Measurements from ENCODE around the gene EIF5A2.

The EIF5A2 gene

DNA sequence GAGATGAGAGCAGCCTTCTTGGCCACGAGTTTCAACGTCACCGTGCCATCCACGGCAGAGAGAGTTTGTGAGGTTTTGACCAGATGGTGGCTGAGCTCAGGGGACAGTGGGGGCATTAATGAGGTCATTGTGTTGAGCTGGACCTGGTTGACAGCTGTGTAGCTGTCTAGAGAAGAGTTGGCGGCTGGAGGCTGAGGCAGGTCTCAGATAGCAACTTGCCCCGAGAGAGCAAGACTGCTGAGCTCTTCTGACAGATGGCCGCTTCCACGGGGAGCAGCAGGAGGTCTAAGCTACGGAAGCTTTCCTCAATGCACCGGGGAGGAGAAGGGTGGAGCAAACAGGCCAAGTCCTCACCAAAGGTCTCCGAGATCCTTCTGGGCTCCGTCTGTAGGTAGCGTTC, 44.8 kb upstream of the EIF5A2 start:
- Histone ChIP-seq H3K9me3 (ENCODE audit: insufficient read depth, low read length, severe bottlenecking) (no peaks in the 10 kb centered on the region), H3K36me3 (ENCODE audit: insufficient read depth, low read length) (no peaks in the 10 kb centered on the region), H2AFZ (ENCODE audit: low read depth, low read length) (no peak overlapping the region), H3K4me2 (ENCODE audit: insufficient read depth, low read length) (no peak overlapping the region), H3K27me3 (ENCODE audit: insufficient read depth, low read length, poor library complexity) (no peaks in the 10 kb centered on the region), H4K20me1 (ENCODE audit: insufficient read depth, low read length) (no peaks in the 10 kb centered on the region), H3K27ac (ENCODE audit: low read length) (no peak overlapping the region), H3K79me2 (ENCODE audit: insufficient read depth, low read length) (no peaks in the 10 kb centered on the region), H3K4me1 (ENCODE audit: insufficient read depth, low read length) (no peaks in the 10 kb centered on the region), H3K9ac (ENCODE audit: low read depth, low read length) (no peak overlapping the region), H3K4me3 (ENCODE audit: low read depth in 1 of 2, low read length in 2 of 2) (no peak overlapping the region)
- TF ChIP-seq, protein P1, sequence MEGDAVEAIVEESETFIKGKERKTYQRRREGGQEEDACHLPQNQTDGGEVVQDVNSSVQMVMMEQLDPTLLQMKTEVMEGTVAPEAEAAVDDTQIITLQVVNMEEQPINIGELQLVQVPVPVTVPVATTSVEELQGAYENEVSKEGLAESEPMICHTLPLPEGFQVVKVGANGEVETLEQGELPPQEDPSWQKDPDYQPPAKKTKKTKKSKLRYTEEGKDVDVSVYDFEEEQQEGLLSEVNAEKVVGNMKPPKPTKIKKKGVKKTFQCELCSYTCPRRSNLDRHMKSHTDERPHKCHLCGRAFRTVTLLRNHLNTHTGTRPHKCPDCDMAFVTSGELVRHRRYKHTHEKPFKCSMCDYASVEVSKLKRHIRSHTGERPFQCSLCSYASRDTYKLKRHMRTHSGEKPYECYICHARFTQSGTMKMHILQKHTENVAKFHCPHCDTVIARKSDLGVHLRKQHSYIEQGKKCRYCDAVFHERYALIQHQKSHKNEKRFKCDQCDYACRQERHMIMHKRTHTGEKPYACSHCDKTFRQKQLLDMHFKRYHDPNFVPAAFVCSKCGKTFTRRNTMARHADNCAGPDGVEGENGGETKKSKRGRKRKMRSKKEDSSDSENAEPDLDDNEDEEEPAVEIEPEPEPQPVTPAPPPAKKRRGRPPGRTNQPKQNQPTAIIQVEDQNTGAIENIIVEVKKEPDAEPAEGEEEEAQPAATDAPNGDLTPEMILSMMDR (IDR thresholded peaks at IDR 0.05; ENCODE audit: borderline replicate concordance, extremely low read depth, low read length, poor library complexity, severe bottlenecking), result no peak
- no peak for TF ChIP-seq EZH2 (IDR thresholded peaks at IDR 0.05; ENCODE audit: borderline replicate concordance, low read depth, low read length, severe bottlenecking)
- DNase-seq, result no peak
- ATAC-seq (ENCODE audit: insufficient read depth, low read depth), result no peak

DNA sequence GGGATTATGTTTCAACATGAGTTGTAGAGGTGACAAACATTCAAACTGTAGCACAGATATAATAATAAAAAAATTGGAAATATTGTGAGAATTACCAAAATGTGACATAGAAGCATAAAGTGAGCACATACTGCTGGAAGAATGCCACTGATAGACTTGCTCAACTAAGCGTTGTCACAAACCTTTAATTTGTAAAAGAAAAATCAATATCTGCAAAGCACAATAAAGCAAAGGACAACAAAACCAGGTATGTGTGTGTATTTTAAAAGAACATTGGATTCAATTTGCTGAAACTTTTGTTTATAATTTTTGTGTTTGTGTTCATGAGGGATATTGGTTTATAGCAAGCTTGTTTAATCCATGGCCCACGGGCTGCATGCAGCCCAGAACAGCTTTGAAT, 40.8 kb upstream of the EIF5A2 start:
- no peaks in the 10 kb centered on the region for H4K20me1 ChIP-seq (ENCODE audit: insufficient read depth, low read length)
- no peak overlapping the region for H3K4me3 ChIP-seq (ENCODE audit: low read depth in 1 of 2, low read length in 2 of 2)
- H3K36me3 ChIP-seq (ENCODE audit: insufficient read depth, low read length), result no peaks in the 10 kb centered on the region
- no peak overlapping the region for H2AFZ ChIP-seq (ENCODE audit: low read depth, low read length)
- no peak overlapping the region for H3K4me2 ChIP-seq (ENCODE audit: insufficient read depth, low read length)
- no peak overlapping the region for H3K27ac ChIP-seq (ENCODE audit: low read length)
- TF ChIP-seq EZH2 (IDR thresholded peaks at IDR 0.05; ENCODE audit: borderline replicate concordance, low read depth, low read length, severe bottlenecking), result no peak
- H3K9me3 ChIP-seq (ENCODE audit: insufficient read depth, low read length, severe bottlenecking), result no peaks in the 10 kb centered on the region
- no peaks in the 10 kb centered on the region for H3K79me2 ChIP-seq (ENCODE audit: insufficient read depth, low read length)
- no peaks in the 10 kb centered on the region for H3K27me3 ChIP-seq (ENCODE audit: insufficient read depth, low read length, poor library complexity)
- H3K4me1 ChIP-seq (ENCODE audit: insufficient read depth, low read length), result no peaks in the 10 kb centered on the region
- ATAC-seq (ENCODE audit: insufficient read depth, low read depth), result no peak
- no peak for DNase-seq
- H3K9ac ChIP-seq (ENCODE audit: low read depth, low read length), result no peak overlapping the region

DNA sequence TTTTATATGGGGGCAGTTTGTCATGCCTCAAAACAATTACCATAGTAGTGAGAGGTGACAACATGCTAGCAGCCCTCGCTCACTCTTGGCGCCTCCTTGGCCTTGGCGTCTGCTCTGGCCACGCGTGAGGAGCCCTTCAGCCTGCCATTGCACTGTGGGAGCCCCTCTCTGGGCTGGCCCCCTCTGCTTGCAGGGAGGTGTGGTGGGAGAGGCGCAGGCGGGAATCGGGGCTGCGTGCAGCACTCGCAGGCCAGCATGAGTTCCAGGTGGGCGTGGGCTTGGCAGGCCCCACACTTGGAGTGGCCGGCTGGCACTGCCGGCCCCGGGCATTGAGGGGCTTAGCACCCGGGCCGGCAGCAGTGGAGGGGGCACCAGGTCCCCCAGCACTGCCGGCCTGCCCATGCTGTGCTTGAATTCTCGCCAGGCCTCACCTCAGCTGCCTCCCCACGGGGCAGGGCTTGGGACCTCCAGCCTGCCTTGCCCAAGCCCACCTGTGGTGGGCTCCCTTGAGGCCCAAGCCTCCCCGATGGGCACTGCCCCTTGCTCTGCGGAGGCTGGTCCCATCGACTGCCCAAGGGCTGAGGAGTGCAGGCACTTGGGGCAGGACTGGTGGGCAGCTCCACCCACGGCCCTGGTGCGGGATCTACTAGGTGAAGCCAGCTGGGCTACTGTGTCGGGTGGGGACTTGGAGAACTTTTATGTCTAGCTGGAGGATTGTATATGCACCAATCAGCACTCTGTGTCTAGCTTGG, 38.8 kb upstream of the EIF5A2 start:
- Histone ChIP-seq H4K20me1 (ENCODE audit: insufficient read depth, low read length) (no peaks in the 10 kb centered on the region), H3K36me3 (ENCODE audit: insufficient read depth, low read length) (no peaks in the 10 kb centered on the region), H3K4me1 (ENCODE audit: insufficient read depth, low read length) (no peaks in the 10 kb centered on the region), H3K4me3 (ENCODE audit: low read depth in 1 of 2, low read length in 2 of 2) (no peak overlapping the region), H3K4me2 (ENCODE audit: insufficient read depth, low read length) (no peak overlapping the region), H3K9me3 (ENCODE audit: insufficient read depth, low read length, severe bottlenecking) (no peaks in the 10 kb centered on the region), H3K27ac (ENCODE audit: low read length) (no peak overlapping the region), H3K27me3 (ENCODE audit: insufficient read depth, low read length, poor library complexity) (no peaks in the 10 kb centered on the region), H2AFZ (ENCODE audit: low read depth, low read length) (no peak overlapping the region), H3K9ac (ENCODE audit: low read depth, low read length) (no peak overlapping the region), H3K79me2 (ENCODE audit: insufficient read depth, low read length) (no peaks in the 10 kb centered on the region)
- no peak for DNase-seq
- TF ChIP-seq EZH2 (IDR thresholded peaks at IDR 0.05; ENCODE audit: borderline replicate concordance, low read depth, low read length, severe bottlenecking), result no peak
- TF ChIP-seq, protein P1 (IDR thresholded peaks at IDR 0.05; ENCODE audit: borderline replicate concordance, extremely low read depth, low read length, poor library complexity, severe bottlenecking), result no peak
- no peak for ATAC-seq (ENCODE audit: insufficient read depth, low read depth)

DNA sequence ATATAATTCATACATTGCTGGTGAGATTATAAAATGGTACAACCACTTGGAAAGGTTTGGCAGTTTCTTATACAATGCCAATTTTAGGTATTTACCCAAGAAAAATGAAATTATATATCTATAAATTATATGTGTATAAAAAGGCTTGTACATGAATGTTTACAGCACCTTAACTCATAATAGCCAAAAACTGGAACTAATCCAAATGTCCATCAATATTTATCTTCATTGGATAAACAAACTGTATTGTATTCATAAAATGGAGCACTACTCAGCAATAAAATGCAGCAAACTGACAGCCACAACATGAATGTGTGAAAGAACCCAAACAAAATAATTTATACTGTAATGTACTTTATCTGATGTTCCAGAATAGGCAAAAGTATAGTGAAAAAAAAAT, 33.6 kb upstream of the EIF5A2 start:
- H3K27ac ChIP-seq (ENCODE audit: low read length), result no peak overlapping the region
- no peaks in the 10 kb centered on the region for H3K27me3 ChIP-seq (ENCODE audit: insufficient read depth, low read length, poor library complexity)
- no peak for ATAC-seq (ENCODE audit: insufficient read depth, low read depth)
- peaks cover 5% of the 10 kb centered on the region for H3K9me3 ChIP-seq (ENCODE audit: insufficient read depth, low read length, severe bottlenecking)
- no peaks in the 10 kb centered on the region for H4K20me1 ChIP-seq (ENCODE audit: insufficient read depth, low read length)
- no peak for DNase-seq
- no peak overlapping the region for H3K4me3 ChIP-seq (ENCODE audit: low read depth in 1 of 2, low read length in 2 of 2)
- H3K9ac ChIP-seq (ENCODE audit: low read depth, low read length), result no peak overlapping the region
- TF ChIP-seq, protein P1 (IDR thresholded peaks at IDR 0.05; ENCODE audit: borderline replicate concordance, extremely low read depth, low read length, poor library complexity, severe bottlenecking), result no peak
- H2AFZ ChIP-seq (ENCODE audit: low read depth, low read length), result no peak overlapping the region
- no peaks in the 10 kb centered on the region for H3K79me2 ChIP-seq (ENCODE audit: insufficient read depth, low read length)
- no peak overlapping the region for H3K4me2 ChIP-seq (ENCODE audit: insufficient read depth, low read length)
- H3K36me3 ChIP-seq (ENCODE audit: insufficient read depth, low read length), result no peaks in the 10 kb centered on the region
- no peaks in the 10 kb centered on the region for H3K4me1 ChIP-seq (ENCODE audit: insufficient read depth, low read length)

All from DND-41 (cell line).